Measurements from ENCODE around the gene SH3TC2. TPM values are rescaled to one million over a fixed set of nuclear protein-coding genes. Genes with fewer than 3 reads are reported as not detected.

Gene SH3TC2
- total and polyA plus RNA-seq, 10 of the 15 experiments (the other 5 are each of a cell fraction or from before 2014, with no cell fraction given): not detected

DNA sequence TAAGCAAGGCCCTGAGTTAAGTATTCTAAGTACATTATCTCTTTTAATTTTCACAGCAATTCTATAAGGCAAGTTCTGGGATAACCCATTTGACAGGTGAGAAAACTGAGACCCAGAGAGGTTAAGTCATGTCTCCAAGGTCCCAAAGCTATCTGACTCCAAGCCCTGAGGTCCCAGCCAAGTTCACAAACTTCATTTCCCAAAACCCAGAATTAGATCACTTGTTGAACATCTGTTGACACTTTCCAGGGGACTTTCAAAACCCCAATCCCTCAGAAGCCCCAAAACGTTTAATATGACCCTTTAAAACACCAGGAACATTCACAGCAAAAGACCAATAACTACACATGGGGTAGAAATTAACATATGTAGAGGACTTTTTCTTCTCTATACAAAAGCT is 72.0 kb downstream of the SH3TC2 start (continued):
- TF ChIP-seq, protein P1, sequence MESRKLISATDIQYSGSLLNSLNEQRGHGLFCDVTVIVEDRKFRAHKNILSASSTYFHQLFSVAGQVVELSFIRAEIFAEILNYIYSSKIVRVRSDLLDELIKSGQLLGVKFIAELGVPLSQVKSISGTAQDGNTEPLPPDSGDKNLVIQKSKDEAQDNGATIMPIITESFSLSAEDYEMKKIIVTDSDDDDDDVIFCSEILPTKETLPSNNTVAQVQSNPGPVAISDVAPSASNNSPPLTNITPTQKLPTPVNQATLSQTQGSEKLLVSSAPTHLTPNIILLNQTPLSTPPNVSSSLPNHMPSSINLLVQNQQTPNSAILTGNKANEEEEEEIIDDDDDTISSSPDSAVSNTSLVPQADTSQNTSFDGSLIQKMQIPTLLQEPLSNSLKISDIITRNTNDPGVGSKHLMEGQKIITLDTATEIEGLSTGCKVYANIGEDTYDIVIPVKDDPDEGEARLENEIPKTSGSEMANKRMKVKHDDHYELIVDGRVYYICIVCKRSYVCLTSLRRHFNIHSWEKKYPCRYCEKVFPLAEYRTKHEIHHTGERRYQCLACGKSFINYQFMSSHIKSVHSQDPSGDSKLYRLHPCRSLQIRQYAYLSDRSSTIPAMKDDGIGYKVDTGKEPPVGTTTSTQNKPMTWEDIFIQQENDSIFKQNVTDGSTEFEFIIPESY (IDR thresholded peaks at IDR 0.05): no peak
- no peak for TF ChIP-seq JUNB (IDR thresholded peaks at IDR 0.05)
- no peak for TF ChIP-seq SMARCA5 (IDR thresholded peaks at IDR 0.05)
- TF ChIP-seq ZNF622 (IDR thresholded peaks at IDR 0.05): no peak
- TF ChIP-seq, protein P2, sequence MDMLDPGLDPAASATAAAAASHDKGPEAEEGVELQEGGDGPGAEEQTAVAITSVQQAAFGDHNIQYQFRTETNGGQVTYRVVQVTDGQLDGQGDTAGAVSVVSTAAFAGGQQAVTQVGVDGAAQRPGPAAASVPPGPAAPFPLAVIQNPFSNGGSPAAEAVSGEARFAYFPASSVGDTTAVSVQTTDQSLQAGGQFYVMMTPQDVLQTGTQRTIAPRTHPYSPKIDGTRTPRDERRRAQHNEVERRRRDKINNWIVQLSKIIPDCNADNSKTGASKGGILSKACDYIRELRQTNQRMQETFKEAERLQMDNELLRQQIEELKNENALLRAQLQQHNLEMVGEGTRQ (IDR thresholded peaks at IDR 0.05; ENCODE audit: borderline replicate concordance, low read depth, low read length): no peak
- TF ChIP-seq, protein P3, sequence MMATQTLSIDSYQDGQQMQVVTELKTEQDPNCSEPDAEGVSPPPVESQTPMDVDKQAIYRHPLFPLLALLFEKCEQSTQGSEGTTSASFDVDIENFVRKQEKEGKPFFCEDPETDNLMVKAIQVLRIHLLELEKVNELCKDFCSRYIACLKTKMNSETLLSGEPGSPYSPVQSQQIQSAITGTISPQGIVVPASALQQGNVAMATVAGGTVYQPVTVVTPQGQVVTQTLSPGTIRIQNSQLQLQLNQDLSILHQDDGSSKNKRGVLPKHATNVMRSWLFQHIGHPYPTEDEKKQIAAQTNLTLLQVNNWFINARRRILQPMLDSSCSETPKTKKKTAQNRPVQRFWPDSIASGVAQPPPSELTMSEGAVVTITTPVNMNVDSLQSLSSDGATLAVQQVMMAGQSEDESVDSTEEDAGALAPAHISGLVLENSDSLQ (IDR thresholded peaks at IDR 0.05): no peak

DNA sequence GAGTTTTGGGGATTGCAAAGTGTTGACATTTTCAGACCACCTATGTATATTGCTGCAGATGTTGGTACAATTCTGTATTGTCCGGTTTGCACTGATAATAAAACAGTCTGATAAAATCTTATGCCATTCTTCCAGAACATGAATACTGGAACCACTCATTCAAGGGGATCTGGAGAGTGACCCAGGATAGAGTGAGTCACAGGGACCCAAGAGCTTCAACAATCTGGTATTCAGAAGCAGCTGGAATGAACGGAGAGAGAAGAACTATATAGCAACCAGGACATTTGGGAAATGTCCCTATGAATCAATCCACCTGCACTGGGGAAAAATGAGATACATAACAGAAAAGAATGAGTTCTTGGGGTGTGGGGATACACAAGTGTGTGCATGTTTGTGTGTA is 73.3 kb downstream of the SH3TC2 start:
- intact Hi-C loops (cut with micrococcal nuclease; ENCODE audit: unreplicated experiment): no loop called here
- Histone ChIP-seq H3K27me3 (replicated peaks in 1 of 2; ENCODE audit: control insufficient read depth in 2 of 2, insufficient read depth in 2 of 2, low read length in 1 of 2) (no peaks in the 10 kb centered on the region; a peak in 3 of 4 replicates), H3K9ac (ENCODE audit: control insufficient read depth, insufficient read depth, low read length) (no peak overlapping the region), H2AFZ (ENCODE audit: control insufficient read depth, low read depth, low read length) (no peak overlapping the region), H4K20me1 (ENCODE audit: control insufficient read depth, insufficient read depth) (no peaks in the 10 kb centered on the region), H3K4me1 (ENCODE audit: control insufficient read depth, insufficient read depth, low read length) (no peaks in the 10 kb centered on the region), H3K4me3 (no peak overlapping the region), H3K27ac (ENCODE audit: control insufficient read depth, insufficient read depth) (no peak overlapping the region), H3K36me3 (ENCODE audit: control insufficient read depth in 2 of 2, insufficient read depth in 2 of 2, low read length in 1 of 2) (no peaks in the 10 kb centered on the region), H3K9me3 (replicated peaks; ENCODE audit: control insufficient read depth, insufficient read depth, low read length) (no peaks in the 10 kb centered on the region), H3K4me2 (ENCODE audit: control insufficient read depth, insufficient read depth) (no peak overlapping the region), H3K79me2 (ENCODE audit: control insufficient read depth, insufficient read depth, low read length) (no peaks in the 10 kb centered on the region)
- FAIRE-seq: no peak
- in situ Hi-C loops (cut with MboI): no loop called here
- RAD21 ChIA-PET (ENCODE audit: unreplicated experiment): interaction anchor here (1.0 to 2.0 kb wide), 3 partner anchors 248 to 259 kb away, joined by 3 to 5 read pairs (median 4); no protein-coding TSS in a partner anchor
- CTCF ChIA-PET: interaction anchor here (0.6 to 2.0 kb wide), 3 partner anchors 32 to 281 kb away, joined by 4 to 8 read pairs (median 6); no protein-coding TSS in a partner anchor
- WGBS (ENCODE audit: insufficient coverage, insufficient replicate concordance, low lambda C conversion rate, missing lambda C conversion rate): 0% methylated on average over 2 of the region's 2 CpGs
- BruUV-seq (replicated peaks): no TSS peak
- no peak for ATAC-seq
- DNase-seq (ENCODE audit: low read depth, low spot score): no peak
- POLR2A ChIA-PET: no interaction called here
- SMC1A ChIA-PET (ENCODE audit: uncharacterized antibody, unreplicated experiment): no interaction called here
- TF ChIP-seq RELA (IDR thresholded peaks at IDR 0.05; ENCODE audit: borderline replicate concordance, partially characterized antibody) (no peak), BMI1 (IDR thresholded peaks at IDR 0.05; ENCODE audit: borderline replicate concordance) (no peak), ZNF207 (IDR thresholded peaks at IDR 0.05; ENCODE audit: borderline replicate concordance) (no peak), CHD2 (IDR thresholded peaks at IDR 0.05; ENCODE audit: borderline replicate concordance, low read depth, low read length) (no peak)
- TF ChIP-seq, protein P4, sequence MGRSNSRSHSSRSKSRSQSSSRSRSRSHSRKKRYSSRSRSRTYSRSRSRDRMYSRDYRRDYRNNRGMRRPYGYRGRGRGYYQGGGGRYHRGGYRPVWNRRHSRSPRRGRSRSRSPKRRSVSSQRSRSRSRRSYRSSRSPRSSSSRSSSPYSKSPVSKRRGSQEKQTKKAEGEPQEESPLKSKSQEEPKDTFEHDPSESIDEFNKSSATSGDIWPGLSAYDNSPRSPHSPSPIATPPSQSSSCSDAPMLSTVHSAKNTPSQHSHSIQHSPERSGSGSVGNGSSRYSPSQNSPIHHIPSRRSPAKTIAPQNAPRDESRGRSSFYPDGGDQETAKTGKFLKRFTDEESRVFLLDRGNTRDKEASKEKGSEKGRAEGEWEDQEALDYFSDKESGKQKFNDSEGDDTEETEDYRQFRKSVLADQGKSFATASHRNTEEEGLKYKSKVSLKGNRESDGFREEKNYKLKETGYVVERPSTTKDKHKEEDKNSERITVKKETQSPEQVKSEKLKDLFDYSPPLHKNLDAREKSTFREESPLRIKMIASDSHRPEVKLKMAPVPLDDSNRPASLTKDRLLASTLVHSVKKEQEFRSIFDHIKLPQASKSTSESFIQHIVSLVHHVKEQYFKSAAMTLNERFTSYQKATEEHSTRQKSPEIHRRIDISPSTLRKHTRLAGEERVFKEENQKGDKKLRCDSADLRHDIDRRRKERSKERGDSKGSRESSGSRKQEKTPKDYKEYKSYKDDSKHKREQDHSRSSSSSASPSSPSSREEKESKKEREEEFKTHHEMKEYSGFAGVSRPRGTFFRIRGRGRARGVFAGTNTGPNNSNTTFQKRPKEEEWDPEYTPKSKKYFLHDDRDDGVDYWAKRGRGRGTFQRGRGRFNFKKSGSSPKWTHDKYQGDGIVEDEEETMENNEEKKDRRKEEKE (IDR thresholded peaks at IDR 0.05): no peak
- TF ChIP-seq, protein P5, sequence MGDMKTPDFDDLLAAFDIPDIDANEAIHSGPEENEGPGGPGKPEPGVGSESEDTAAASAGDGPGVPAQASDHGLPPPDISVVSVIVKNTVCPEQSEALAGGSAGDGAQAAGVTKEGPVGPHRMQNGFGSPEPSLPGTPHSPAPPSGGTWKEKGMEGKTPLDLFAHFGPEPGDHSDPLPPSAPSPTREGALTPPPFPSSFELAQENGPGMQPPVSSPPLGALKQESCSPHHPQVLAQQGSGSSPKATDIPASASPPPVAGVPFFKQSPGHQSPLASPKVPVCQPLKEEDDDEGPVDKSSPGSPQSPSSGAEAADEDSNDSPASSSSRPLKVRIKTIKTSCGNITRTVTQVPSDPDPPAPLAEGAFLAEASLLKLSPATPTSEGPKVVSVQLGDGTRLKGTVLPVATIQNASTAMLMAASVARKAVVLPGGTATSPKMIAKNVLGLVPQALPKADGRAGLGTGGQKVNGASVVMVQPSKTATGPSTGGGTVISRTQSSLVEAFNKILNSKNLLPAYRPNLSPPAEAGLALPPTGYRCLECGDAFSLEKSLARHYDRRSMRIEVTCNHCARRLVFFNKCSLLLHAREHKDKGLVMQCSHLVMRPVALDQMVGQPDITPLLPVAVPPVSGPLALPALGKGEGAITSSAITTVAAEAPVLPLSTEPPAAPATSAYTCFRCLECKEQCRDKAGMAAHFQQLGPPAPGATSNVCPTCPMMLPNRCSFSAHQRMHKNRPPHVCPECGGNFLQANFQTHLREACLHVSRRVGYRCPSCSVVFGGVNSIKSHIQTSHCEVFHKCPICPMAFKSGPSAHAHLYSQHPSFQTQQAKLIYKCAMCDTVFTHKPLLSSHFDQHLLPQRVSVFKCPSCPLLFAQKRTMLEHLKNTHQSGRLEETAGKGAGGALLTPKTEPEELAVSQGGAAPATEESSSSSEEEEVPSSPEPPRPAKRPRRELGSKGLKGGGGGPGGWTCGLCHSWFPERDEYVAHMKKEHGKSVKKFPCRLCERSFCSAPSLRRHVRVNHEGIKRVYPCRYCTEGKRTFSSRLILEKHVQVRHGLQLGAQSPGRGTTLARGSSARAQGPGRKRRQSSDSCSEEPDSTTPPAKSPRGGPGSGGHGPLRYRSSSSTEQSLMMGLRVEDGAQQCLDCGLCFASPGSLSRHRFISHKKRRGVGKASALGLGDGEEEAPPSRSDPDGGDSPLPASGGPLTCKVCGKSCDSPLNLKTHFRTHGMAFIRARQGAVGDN (IDR thresholded peaks at IDR 0.05): no peak

All from GM12878 (cell line).